Vagina (tissue), 2 donors: ENCODE measurements around the gene HECTD2. TPM values are rescaled to one million over a fixed set of nuclear protein-coding genes. Genes with fewer than 3 reads are reported as not detected.

ENCODE experiments used
- DNase-seq, 2 donors: peaks; one replicate each; pipeline ENCODE4 v3.0.0-alpha.2; 2017; ENCODE audit errors: extremely low spot score in 2 of 2
- H3K27ac ChIP-seq: fragments of 200-600 bp; sonication (generic); one replicate; pipeline ENCODE4 v1.5.1; 2019
- H3K27me3 ChIP-seq: fragments of 200-600 bp; sonication (generic); one replicate; pipeline ENCODE4 v1.5.1; 2019
- H3K36me3 ChIP-seq, 2 donors: fragments of 200-600 bp; sonication (generic); one replicate each; pipeline ENCODE4 v1.5.1; 2017 to 2019
- H3K4me1 ChIP-seq: fragments of 200-600 bp; sonication (generic); one replicate; pipeline ENCODE4 v1.5.1; 2019
- H3K4me3 ChIP-seq, 2 donors: fragments of 200-600 bp; sonication (generic); 1 replicate in 1 of 2; 2 replicates in 1 of 2; pipeline ENCODE4 v1.5.1; 2016 to 2019
- H3K9me3 ChIP-seq: fragments of 200-600 bp; sonication (generic); one replicate; pipeline ENCODE4 v1.5.1; 2019
- CTCF ChIP-seq, 3 experiments: fragments of 450-650 bp in 2 of 3; fragments of 200-600 bp in 1 of 3; sonication (generic) in 1 of 3; IDR thresholded peaks; one replicate each; pipeline ENCODE4 v1.5.1; 2017 to 2019; ENCODE audit warnings: antibody characterized with exemption in 3 of 3, mild to moderate bottlenecking in 2 of 3, moderate library complexity in 2 of 3
- POLR2A ChIP-seq, 2 donors: fragments of 450-650 bp; IDR thresholded peaks; one replicate each; pipeline ENCODE4 v1.6.1; 2017; ENCODE audit warnings: antibody characterized with exemption in 2 of 2, mild to moderate bottlenecking in 2 of 2, moderate library complexity in 2 of 2
- POLR2AphosphoS5 ChIP-seq, 2 donors: sonication (generic); formaldehyde crosslinking; IDR thresholded peaks; one replicate each; pipeline ENCODE4 v1.9.0; 2017; ENCODE audit warnings: antibody characterized with exemption in 2 of 2, mild to moderate bottlenecking in 2 of 2, low read depth in 1 of 2; ENCODE audit not compliant: insufficient read depth in 1 of 2
- intact Hi-C: fragments of 100-400 bp; cut with DNase I; formaldehyde crosslinking; loops from one replicate; pipeline ENCODE4 v1.15.1; 2023
- small RNA-seq: library from RNA; depleted of rRNA; stranded (forward); fragments of <200 nt; gene quantifications from one replicate; pipeline ENCODE3, GENCODE V24; 2016
- total RNA-seq: library from RNA; depleted of rRNA; stranded (reverse); fragments of >200 nt; gene quantifications from one replicate; pipeline ENCODE4 v1.2.3, GENCODE V29; 2016

Gene HECTD2
- total RNA-seq, 1 donor from 2014 or later: 13.3 TPM

GRCh38 chr10:91564026-91564425 lies 153.9 kb downstream of the HECTD2 start:
- no peaks in the 10 kb centered on the region for H3K9me3 ChIP-seq
- peaks cover 5% of the 10 kb centered on the region for H3K4me1 ChIP-seq
- no peak overlapping the region for H3K27ac ChIP-seq
- DNase-seq: no peak
- TF ChIP-seq POLR2A (IDR thresholded peaks at IDR 0.05) (no peak), CTCF (IDR thresholded peaks at IDR 0.05) (no peak), POLR2AphosphoS5 (IDR thresholded peaks at IDR 0.05; ENCODE audit: insufficient read depth in 1 of 2, low read depth in 1 of 2) (no peak)
- no peak overlapping the region for H3K4me3 ChIP-seq
- H3K36me3 ChIP-seq: no peaks in the 10 kb centered on the region
- intact Hi-C loops: no loop called here
- no peaks in the 10 kb centered on the region for H3K27me3 ChIP-seq

Small RNAs within 50 kb of the gene (small RNA-seq; reads per million reads assigned to genes)
- gene AL161798.1: not detected
- gene RPS27P1: not detected

Other genes with a start within 250 kb of the HECTD2 start
- gene PCGF5, start 189.7 kb upstream of the HECTD2 start, total RNA-seq: 45.4 TPM
- gene PPP1R3C, start 222.7 kb downstream of the HECTD2 start, total RNA-seq: 26.3 TPM